Endothelial cell of umbilical vein (primary cell): ENCODE results near the gene SOX5. TPM values are rescaled to one million over a fixed set of nuclear protein-coding genes. Genes with fewer than 3 reads are reported as not detected.

ENCODE experiments used
- BruUV-seq: library from RNA; stranded (reverse); fragments of 400-500 nt; replicated peaks from 2 replicates; lab custom pipeline; 2021; lab: Mats Ljungman, UMichigan
- CTCF ChIA-PET: fragments of 300-600, 350-600 bp; sonication (Branson Sonifier 250); formaldehyde crosslinking; loops from one replicate; lab custom pipeline; 2021; ENCODE audit warnings: antibody characterized with exemption, inconsistent platforms; lab: Charles Lee
- POLR2A ChIA-PET: fragments of 300-600, 350-600 bp; sonication (Branson Sonifier 250); formaldehyde crosslinking; loops from one replicate; lab custom pipeline; 2021; ENCODE audit warnings: antibody characterized with exemption, inconsistent platforms; lab: Charles Lee
- DNase-seq: peaks from one replicate; pipeline ENCODE4 v3.0.0-alpha.2; 2011; ENCODE audit warnings: low read depth, low spot score
- FAIRE-seq: peaks from 2 replicates; lab custom pipeline; 2011; peaks lifted over from hg19 to GRCh38; lab: Jason Lieb, UNC
- H2AFZ ChIP-seq: 2 replicates; pipeline ENCODE4 v1.6.0; 2012; ENCODE audit warnings: low read depth, low read length, control low read depth, inconsistent platforms
- H3K27ac ChIP-seq: 2 replicates; pipeline ENCODE4 v1.5.1; 2011; ENCODE audit warnings: low read depth, mild to moderate bottlenecking, control low read depth, low read length, moderate library complexity; ENCODE audit not compliant: insufficient read depth
- H3K27me3 ChIP-seq, 2 experiments: 2 replicates each; pipeline versions ENCODE4 v1.6.0 to v1.6.1; 2011; ENCODE audit warnings: low read length in 2 of 2, mixed read lengths in 1 of 2; ENCODE audit not compliant: control insufficient read depth in 2 of 2, insufficient read depth in 2 of 2
- H3K36me3 ChIP-seq, 2 experiments: 2 replicates in 1 of 2; 3 replicates in 1 of 2; pipeline ENCODE4 v1.5.1; 2011; ENCODE audit warnings: low read length in 2 of 2, mild to moderate bottlenecking in 1 of 2, moderate library complexity in 1 of 2; ENCODE audit not compliant: control insufficient read depth in 2 of 2, insufficient read depth in 2 of 2; ENCODE audit errors: extremely low read depth in 1 of 2
- H3K4me1 ChIP-seq: 3 replicates; pipeline ENCODE4 v1.5.1; 2011; ENCODE audit warnings: mild to moderate bottlenecking, low read length; ENCODE audit not compliant: control insufficient read depth, insufficient read depth; ENCODE audit errors: extremely low read depth
- H3K4me2 ChIP-seq: 2 replicates; pipeline ENCODE4 v1.6.1; 2011; ENCODE audit warnings: low read length, control low read depth, mixed read lengths; ENCODE audit not compliant: insufficient read depth
- H3K4me3 ChIP-seq, 3 experiments: fragments of 200-600 bp in 1 of 3; sonication (generic), shearing (Covaris generic) in 1 of 3; replicated peaks in 1 of 3; 2 replicates each; pipeline ENCODE4 v1.5.1; 2011 to 2016; ENCODE audit warnings: control low read depth in 3 of 3, low read length in 3 of 3, mild to moderate bottlenecking in 2 of 3, inconsistent platforms in 1 of 3, low read depth in 1 of 3, moderate library complexity in 1 of 3; ENCODE audit not compliant: insufficient read depth in 1 of 3
- H3K79me2 ChIP-seq: 2 replicates; pipeline ENCODE4 v1.6.0; 2012; ENCODE audit warnings: low read length, inconsistent platforms; ENCODE audit not compliant: control insufficient read depth, insufficient read depth
- H3K9ac ChIP-seq: replicated peaks from 2 replicates; pipeline ENCODE3; 2011; ENCODE audit warnings: low read length, control low read depth; ENCODE audit not compliant: insufficient read depth; ENCODE audit errors: extremely low read depth
- H3K9me1 ChIP-seq: replicated peaks from 3 replicates; pipeline ENCODE4 v1.6.0; 2011; ENCODE audit warnings: mild to moderate bottlenecking, low read length; ENCODE audit not compliant: control insufficient read depth, insufficient read depth; ENCODE audit errors: extremely low read depth
- H3K9me3 ChIP-seq: replicated peaks from 2 replicates; pipeline ENCODE4 v1.5.1; 2012; ENCODE audit warnings: low read length, inconsistent platforms; ENCODE audit not compliant: control insufficient read depth, insufficient read depth
- H4K20me1 ChIP-seq: replicated peaks from 2 replicates; pipeline ENCODE3; 2011; ENCODE audit warnings: mild to moderate bottlenecking, low read length; ENCODE audit not compliant: control insufficient read depth, insufficient read depth; ENCODE audit errors: extremely low read depth
- CTCF ChIP-seq, 2 donors: IDR thresholded peaks; 1 replicate in 1 of 2; 2 replicates in 1 of 2; pipeline ENCODE4 v1.5.1; 2011; ENCODE audit warnings: low read length in 2 of 2, mild to moderate bottlenecking in 2 of 2, moderate library complexity in 2 of 2, control low read depth in 1 of 2, inconsistent platforms in 1 of 2, low read depth in 1 of 2; ENCODE audit not compliant: insufficient read depth in 1 of 2; ENCODE audit errors: extremely low read depth in 1 of 2
- EZH2 ChIP-seq: IDR thresholded peaks from 2 replicates; pipeline ENCODE4 v1.6.1; 2012; ENCODE audit warnings: borderline replicate concordance, low read depth, mild to moderate bottlenecking, moderate library complexity, low read length, inconsistent platforms; ENCODE audit not compliant: severe bottlenecking
- FOS ChIP-seq: IDR thresholded peaks from 2 replicates; pipeline ENCODE4 v1.6.1; 2011; ENCODE audit warnings: mild to moderate bottlenecking, low read length, moderate library complexity, borderline replicate concordance; ENCODE audit not compliant: insufficient read depth
- GATA2 ChIP-seq: IDR thresholded peaks from 2 replicates; pipeline ENCODE4 v1.7.0; 2011; ENCODE audit warnings: low read depth, mild to moderate bottlenecking, moderate library complexity, mixed read lengths, low read length; ENCODE audit not compliant: insufficient read length, insufficient read depth
- JUN ChIP-seq: IDR thresholded peaks from 2 replicates; pipeline ENCODE4 v1.6.1; 2011; ENCODE audit warnings: borderline replicate concordance, low read depth; ENCODE audit not compliant: insufficient read length, insufficient read depth
- MAX ChIP-seq: IDR thresholded peaks from 2 replicates; pipeline ENCODE4 v1.6.1; 2011; ENCODE audit not compliant: insufficient read depth, insufficient read length
- MYC ChIP-seq: IDR thresholded peaks from one replicate; pipeline ENCODE4 v1.6.1; 2011; ENCODE audit warnings: mild to moderate bottlenecking, low read depth, low read length
- POLR2A ChIP-seq: IDR thresholded peaks from 2 replicates; pipeline ENCODE4 v1.6.1; 2012; ENCODE audit warnings: low read depth, mild to moderate bottlenecking, control low read depth, low read length
- POLR2AphosphoS5 ChIP-seq: IDR thresholded peaks from 2 replicates; pipeline ENCODE4 v1.6.1; 2012; ENCODE audit warnings: low read depth, mild to moderate bottlenecking, control low read depth, low read length, moderate library complexity; ENCODE audit not compliant: insufficient read depth
- dilution Hi-C: fragments of 300-500 bp; cut with MboI; formaldehyde crosslinking; loops from one replicate; pipeline ENCODE4 v1.15.0; 2019; ENCODE audit warnings: low sequenced_read_pairs; ENCODE audit not compliant: extremely low pct_ligation_motif_present
- intact Hi-C: fragments of 100-400 bp; cut with micrococcal nuclease; formaldehyde crosslinking; loops from one replicate; pipeline ENCODE4 v1.10.0; 2022
- polyA plus RNA-seq, 4 experiments: library from polyadenylated mRNA; depleted of rRNA in 3 of 4; stranded (reverse) in 3 of 4; unstranded in 1 of 4; fragments of >200 nt; gene quantifications; 2 replicates each; pipeline versions ENCODE4 v1.2.1 to v1.2.3, GENCODE V29; 2011 to 2012; ENCODE audit warnings: missing spikeins in 1 of 4
- total RNA-seq: library from RNA; stranded (reverse); gene quantifications from 2 replicates; pipeline ENCODE4 v1.2.3, GENCODE V29; 2021

The SOX5 gene
- total and polyA plus RNA-seq, 2 donors (not counting 3 experiments of a cell fraction or from before 2014, with no cell fraction given), result 0.63 to 3.5 TPM

GRCh38 chr12:23911574-23911973 is 37.9 kb downstream of the SOX5 start:
- no peaks in the 10 kb centered on the region for H3K4me1 ChIP-seq
- no peak for TF ChIP-seq MAX
- TF ChIP-seq GATA2, result no peak
- TF ChIP-seq POLR2A, result no peak
- TF ChIP-seq CTCF (IDR thresholded peaks at IDR 0.05; ENCODE audit: extremely low read depth in 1 of 2, insufficient read depth in 1 of 2, low read depth in 1 of 2, low read length in 2 of 2), result no peak
- no peak for TF ChIP-seq EZH2
- no peak for TF ChIP-seq POLR2AphosphoS5
- TF ChIP-seq FOS, result no peak
- no peak for TF ChIP-seq MYC
- no peak for TF ChIP-seq JUN
- no peak overlapping the region for H2AFZ ChIP-seq
- H3K4me3 ChIP-seq, result no peak overlapping the region
- no peaks in the 10 kb centered on the region for H3K36me3 ChIP-seq
- no TSS peak for BruUV-seq
- H3K4me2 ChIP-seq, result no peak overlapping the region
- no peak for DNase-seq
- H3K9me1 ChIP-seq, result no peaks in the 10 kb centered on the region
- no peaks in the 10 kb centered on the region for H4K20me1 ChIP-seq
- H3K9ac ChIP-seq, result no peak overlapping the region
- POLR2A ChIA-PET, result no interaction called here
- no peak for FAIRE-seq
- CTCF ChIA-PET, result no interaction called here
- dilution Hi-C loops, result no loop called here
- H3K27me3 ChIP-seq, result no peaks in the 10 kb centered on the region
- no peaks in the 10 kb centered on the region for H3K9me3 ChIP-seq
- H3K27ac ChIP-seq, result no peak overlapping the region
- no peaks in the 10 kb centered on the region for H3K79me2 ChIP-seq
- intact Hi-C loops, result no loop called here
